Right atrium auricular region (tissue), 2 donors: ENCODE data around the gene TUT1. TPM values are rescaled to one million over a fixed set of nuclear protein-coding genes. Genes with fewer than 3 reads are reported as not detected.

Experiments
- DNase-seq: peaks from one replicate; pipeline ENCODE4 v3.0.0-alpha.2; 2019; ENCODE audit warnings: low spot score
- H3K27ac ChIP-seq, 2 donors: fragments of 200-600 bp; sonication (generic); 1 replicate in 1 of 2; 2 replicates in 1 of 2; pipeline ENCODE4 v1.5.1; 2016 to 2019
- H3K27me3 ChIP-seq, 2 donors: fragments of 200-600 bp; sonication (generic); one replicate each; pipeline versions ENCODE4 v1.5.1 to v1.6.0; 2017 to 2019
- H3K36me3 ChIP-seq: fragments of 200-600 bp; sonication (generic); one replicate; pipeline ENCODE4 v1.5.1; 2016
- H3K4me1 ChIP-seq, 2 donors: fragments of 200-600 bp; sonication (generic); one replicate each; pipeline versions ENCODE4 v1.5.1 to v1.6.0; 2017 to 2019
- H3K4me3 ChIP-seq, 2 donors: fragments of 200-600 bp; sonication (generic); 1 replicate in 1 of 2; 2 replicates in 1 of 2; pipeline ENCODE4 v1.5.1; 2017 to 2019; ENCODE audit warnings: mild to moderate bottlenecking in 1 of 2, moderate library complexity in 1 of 2
- H3K9me3 ChIP-seq, 2 donors: fragments of 200-600 bp; sonication (generic); one replicate each; pipeline ENCODE4 v1.5.1; 2019
- CTCF ChIP-seq, 2 donors: fragments of 200-600 bp; sonication (generic); IDR thresholded peaks; one replicate each; pipeline ENCODE4 v1.5.1; 2019; ENCODE audit warnings: antibody characterized with exemption in 2 of 2
- total RNA-seq, 2 donors: library from RNA; depleted of rRNA; stranded (reverse); fragments of >200 nt; gene quantifications; one replicate each; pipeline ENCODE4 v1.1.0, GENCODE V29; 2016

TUT1 gene
- total RNA-seq, 2 donors from 2014 or later, result 5.4 to 5.7 TPM

- Histone ChIP-seq H3K4me1 (peaks cover 0 to 80% of the 10 kb centered on the region in 2 donors), H3K36me3 (no peaks in the 10 kb centered on the region), H3K4me3 (no peak overlapping the region), H3K9me3 (no peaks in the 10 kb centered on the region), H3K27me3 (no peaks in the 10 kb centered on the region), H3K27ac (peak overlapping the region; percentile 97 to 100)
- no peak for DNase-seq
- TF ChIP-seq CTCF (IDR thresholded peaks at IDR 0.05), result no peak
Measured at GRCh38 chr11:62548545-62549335, 42.6 kb downstream of the TUT1 start.

GRCh38 chr11:62547691-62548281, 43.5 kb downstream of the TUT1 start:
- no peak for DNase-seq
- H3K4me1 ChIP-seq, result peaks cover 0 to 80% of the 10 kb centered on the region in 2 donors
- H3K4me3 ChIP-seq, result peak overlapping the region; percentile 93 to 97
- H3K27ac ChIP-seq, result peak overlapping the region; percentile 97 to 100
- no peak for TF ChIP-seq CTCF (IDR thresholded peaks at IDR 0.05)
- no peaks in the 10 kb centered on the region for H3K27me3 ChIP-seq
- no peaks in the 10 kb centered on the region for H3K9me3 ChIP-seq
- H3K36me3 ChIP-seq, result no peaks in the 10 kb centered on the region

- DNase-seq, result no peak
- H3K4me1 ChIP-seq, result peaks cover 0 to 80% of the 10 kb centered on the region in 2 donors
- no peak for TF ChIP-seq CTCF (IDR thresholded peaks at IDR 0.05)
Measured at GRCh38 chr11:62546929-62547625, 44.2 kb downstream of the TUT1 start.

GRCh38 chr11:62546244-62546928, 44.9 kb downstream of the TUT1 start, which contains the start of gene AHNAK:
TSS of gene AHNAK (minus strand) at chr11:62546806. CDS start at chr11:62536098, 10,708 bp downstream.
- H3K4me1 ChIP-seq, result peaks cover 0 to 80% of the 10 kb centered on the region in 2 donors
- peak within 1 kb of the TSS; percentile 97 to 100 for H3K27ac ChIP-seq
- H3K4me3 ChIP-seq, result peak within 1 kb of the TSS; percentile 93 to 97
- H3K27me3 ChIP-seq, result no peaks in the 10 kb centered on the region
- peak in 1 of 2 donors; percentile 3 for TF ChIP-seq CTCF (IDR thresholded peaks at IDR 0.05)
- no peaks in the 10 kb centered on the region for H3K36me3 ChIP-seq
- H3K9me3 ChIP-seq, result no peaks in the 10 kb centered on the region
- peak; percentile 87 for DNase-seq

More at GRCh38 chr11:62546929-62547625, 44.2 kb downstream of the TUT1 start:
- Histone ChIP-seq H3K36me3 (no peaks in the 10 kb centered on the region), H3K9me3 (no peaks in the 10 kb centered on the region), H3K27ac (peak overlapping the region; percentile 97 to 100), H3K27me3 (no peaks in the 10 kb centered on the region), H3K4me3 (peak overlapping the region; percentile 93 to 97)

GRCh38 chr11:62545437-62546243, 45.7 kb downstream of the TUT1 start:
- peak in 1 of 2 donors; percentile 5 for TF ChIP-seq CTCF (IDR thresholded peaks at IDR 0.05)
- Histone ChIP-seq H3K27ac (peak overlapping the region; percentile 97 to 100), H3K4me1 (peaks cover 0 to 80% of the 10 kb centered on the region in 2 donors), H3K4me3 (peak overlapping the region; percentile 93 to 97), H3K9me3 (no peaks in the 10 kb centered on the region), H3K36me3 (no peaks in the 10 kb centered on the region), H3K27me3 (no peaks in the 10 kb centered on the region)
- peak; percentile 95 for DNase-seq
